Gastroesophageal sphincter (tissue), 4 donors: ENCODE data around the gene DCK. TPM values are rescaled to one million over a fixed set of nuclear protein-coding genes. Genes with fewer than 3 reads are reported as not detected.

Experiments
- ATAC-seq: fragments of 150-250 bp; one replicate; pipeline ENCODE4 v1.9.1; 2016; ENCODE audit warnings: mild to moderate bottlenecking, moderate library complexity
- H3K27ac ChIP-seq, 4 donors: fragments of 200-600 bp; sonication (generic) in 3 of 4; 1 replicate in 3 of 4; 2 replicates in 1 of 4; pipeline ENCODE4 v1.5.1; 2016 to 2019
- H3K27me3 ChIP-seq: fragments of 200-600 bp; sonication (generic); one replicate; pipeline ENCODE4 v1.5.1; 2019
- H3K36me3 ChIP-seq, 2 donors: fragments of 200-600 bp; sonication (generic); one replicate each; pipeline ENCODE4 v1.5.1; 2019; ENCODE audit warnings: control low read depth in 1 of 2
- H3K4me1 ChIP-seq, 3 donors: fragments of 200-600 bp; sonication (generic); 1 replicate in 2 of 3; 2 replicates in 1 of 3; pipeline ENCODE4 v1.5.1; 2016 to 2019; ENCODE audit warnings: control low read depth in 2 of 3
- H3K4me3 ChIP-seq, 2 donors: fragments of 200-600 bp; sonication (generic); one replicate each; pipeline ENCODE4 v1.5.1; 2019; ENCODE audit warnings: mild to moderate bottlenecking in 1 of 2, moderate library complexity in 1 of 2
- H3K9me3 ChIP-seq, 3 donors: fragments of 200-600 bp; sonication (generic); one replicate each; pipeline ENCODE4 v1.5.1; 2017 to 2019; ENCODE audit warnings: control low read depth in 2 of 3
- CTCF ChIP-seq, 4 experiments: fragments of 200-600 bp in 2 of 4; fragments of 450-650 bp in 2 of 4; sonication (generic) in 1 of 4; IDR thresholded peaks; one replicate each; pipeline ENCODE4 v1.5.1; 2017 to 2019; ENCODE audit warnings: antibody characterized with exemption in 4 of 4, mild to moderate bottlenecking in 2 of 4, moderate library complexity in 2 of 4
- EP300 ChIP-seq: sonication (generic); formaldehyde crosslinking; IDR thresholded peaks from one replicate; pipeline ENCODE4 v1.6.1; 2017; ENCODE audit warnings: antibody characterized with exemption, mild to moderate bottlenecking
- POLR2A ChIP-seq, 2 donors: fragments of 450-650 bp; IDR thresholded peaks; one replicate each; pipeline ENCODE4 v1.6.1; 2017; ENCODE audit warnings: antibody characterized with exemption in 2 of 2, mild to moderate bottlenecking in 2 of 2, moderate library complexity in 1 of 2
- POLR2AphosphoS5 ChIP-seq: sonication (generic); formaldehyde crosslinking; IDR thresholded peaks from one replicate; pipeline ENCODE4 v1.6.1; 2017; ENCODE audit warnings: antibody characterized with exemption
- WGBS, 2 donors: methylation state at CpG; one replicate each; pipeline ENCODE4 v1.1.5; 2018; ENCODE audit warnings: low coverage in 1 of 2; 5-methylcytosine and 5-hydroxymethylcytosine counted together
- total RNA-seq, 4 donors: library from RNA; depleted of rRNA; stranded (reverse); fragments of >200 nt; gene quantifications; one replicate each; pipeline ENCODE4 v1.1.0, GENCODE V29; 2016

DCK gene
- total RNA-seq, 4 donors from 2014 or later: 13.2 to 24.9 (median 21.7) TPM

GRCh38 chr4:70948665-70949260 is 44.7 kb upstream of the DCK start:
- 71 to 81% methylated on average over 5 of the region's 5 CpGs for WGBS, 2 donors
- no peaks in the 10 kb centered on the region for H3K27me3 ChIP-seq
- no peak overlapping the region for H3K4me3 ChIP-seq
- TF ChIP-seq CTCF (IDR thresholded peaks at IDR 0.05) (no peak), EP300 (no peak), POLR2A (IDR thresholded peaks at IDR 0.05) (no peak), POLR2AphosphoS5 (no peak)
- ATAC-seq: no peak
- H3K36me3 ChIP-seq: no peaks in the 10 kb centered on the region
- H3K27ac ChIP-seq: no peak overlapping the region
- peaks cover 0 to 24% (median 0%) of the 10 kb centered on the region in 3 donors for H3K4me1 ChIP-seq
- no peaks in the 10 kb centered on the region for H3K9me3 ChIP-seq

GRCh38 chr4:70954032-70954431 is 39.4 kb upstream of the DCK start:
- Histone ChIP-seq H3K9me3 (no peaks in the 10 kb centered on the region), H3K4me1 (peaks cover 0 to 23% (median 0%) of the 10 kb centered on the region in 3 donors), H3K36me3 (peaks cover 0 to under 1% of the 10 kb centered on the region in 2 donors), H3K4me3 (no peak overlapping the region), H3K27ac (no peak overlapping the region), H3K27me3 (no peaks in the 10 kb centered on the region)
- ATAC-seq: no peak
- TF ChIP-seq EP300 (no peak), POLR2A (IDR thresholded peaks at IDR 0.05) (no peak), CTCF (IDR thresholded peaks at IDR 0.05) (no peak), POLR2AphosphoS5 (no peak)
- WGBS, 2 donors: 50% methylated on average over 1 of the region's 1 CpG; no CpG with 5 or more reads in 1 of the 2 donors

GRCh38 chr4:70956549-70957210 is 36.8 kb upstream of the DCK start:
- Histone ChIP-seq H3K4me1 (peaks cover 0 to 20% (median 0%) of the 10 kb centered on the region in 3 donors), H3K4me3 (peak overlapping the region in 1 of 2 donors; percentile 32), H3K27me3 (no peaks in the 10 kb centered on the region), H3K9me3 (no peaks in the 10 kb centered on the region), H3K27ac (no peak overlapping the region), H3K36me3 (peaks cover 0 to 27% of the 10 kb centered on the region in 2 donors)
- ATAC-seq: no peak
- 44 to 67% methylated on average over 3 to 5 of the region's 5 CpGs for WGBS, 2 donors
- TF ChIP-seq CTCF (IDR thresholded peaks at IDR 0.05): no peak
- TF ChIP-seq POLR2AphosphoS5: no peak
- TF ChIP-seq EP300: no peak
- TF ChIP-seq POLR2A (IDR thresholded peaks at IDR 0.05): no peak

GRCh38 chr4:70958681-70959080 is 34.8 kb upstream of the DCK start:
- Histone ChIP-seq H3K27ac (no peak overlapping the region), H3K4me3 (no peak overlapping the region)
- no peak for ATAC-seq

More at GRCh38 chr4:70958681-70959080, 34.8 kb upstream of the DCK start:
- H3K9me3 ChIP-seq: no peaks in the 10 kb centered on the region
- no peak for TF ChIP-seq POLR2A (IDR thresholded peaks at IDR 0.05)
- no peak for TF ChIP-seq CTCF (IDR thresholded peaks at IDR 0.05)
- TF ChIP-seq EP300: no peak
- no peak for TF ChIP-seq POLR2AphosphoS5
- H3K4me1 ChIP-seq: peaks cover 0 to 20% (median 0%) of the 10 kb centered on the region in 3 donors
- peaks cover 0 to 33% of the 10 kb centered on the region in 2 donors for H3K36me3 ChIP-seq
- H3K27me3 ChIP-seq: no peaks in the 10 kb centered on the region
- 36 to 75% methylated on average over 3 of the region's 3 CpGs for WGBS, 2 donors
